GM21717 (cell line): ENCODE results near the gene ENGASE.
"Not testable (repeated sequence)": the region's sequence is repeated elsewhere in the genome, so short reads cannot be mapped to it uniquely, and the experiment has no call there.

Experiments used
- ATAC-seq: cut with Tn5 transposase; IDR thresholded peaks from one replicate; pipeline ENCODE4 v1.9.1; 2021; ENCODE audit warnings: mild to moderate bottlenecking, moderate library complexity; ENCODE audit not compliant: unreplicated experiment

The ENGASE gene

GRCh38 chr17:79051306-79051705 is 23.3 kb upstream of the ENGASE start:
- no peak for ATAC-seq

GRCh38 chr17:79052131-79052530 is 22.5 kb upstream of the ENGASE start:
- ATAC-seq = no peak

- no peak for ATAC-seq
Observed at GRCh38 chr17:79053251-79053925, 21.2 kb upstream of the ENGASE start.

- no peak for ATAC-seq
Observed at GRCh38 chr17:79054200-79054960, 20.2 kb upstream of the ENGASE start.

- no peak for ATAC-seq
Observed at GRCh38 chr17:79055197-79055596, 19.4 kb upstream of the ENGASE start.

- no peak for ATAC-seq
Observed at GRCh38 chr17:79057737-79058385, 16.8 kb upstream of the ENGASE start.

GRCh38 chr17:79062691-79063090 is 11.9 kb upstream of the ENGASE start:
- ATAC-seq = no peak

GRCh38 chr17:79064026-79064425 is 10.6 kb upstream of the ENGASE start:
- no peak for ATAC-seq

- no peak for ATAC-seq
Observed at GRCh38 chr17:79065105-79065670, 9.4 kb upstream of the ENGASE start.

GRCh38 chr17:79066963-79067362 is 7.7 kb upstream of the ENGASE start:
- ATAC-seq = no peak

GRCh38 chr17:79070266-79070880 is 4.3 kb upstream of the ENGASE start:
- no peak for ATAC-seq

GRCh38 chr17:79071161-79071740 is 3.4 kb upstream of the ENGASE start:
- no peak for ATAC-seq

GRCh38 chr17:79072544-79072943 is 2.1 kb upstream of the ENGASE start:
- no peak for ATAC-seq

GRCh38 chr17:79073016-79073705 is 1.5 kb upstream of the ENGASE start:
- ATAC-seq = no peak

- ATAC-seq = no peak
Observed at GRCh38 chr17:79073706-79074088, 927 bp upstream of the ENGASE start.

GRCh38 chr17:79074121-79074648 is 439 bp upstream of the ENGASE start:
- not testable (repeated sequence) for ATAC-seq

GRCh38 chr17:79075446-79075750 is 774 bp downstream of the ENGASE start:
- ATAC-seq = no peak

GRCh38 chr17:79075861-79076406 is 1.3 kb downstream of the ENGASE start:
- ATAC-seq = no peak

- ATAC-seq = no peak
Observed at GRCh38 chr17:79077587-79077986, 3.0 kb downstream of the ENGASE start.
